ENCODE measurements around the gene CCDC102A. TPM values are rescaled to one million over a fixed set of nuclear protein-coding genes. Genes with fewer than 3 reads are reported as not detected.

CCDC102A gene
- total and polyA plus RNA-seq, 10 of the 15 experiments (the other 5 are each of a cell fraction or from before 2014, with no cell fraction given): 0.03 to 5.9 (median 2.4) TPM

GRCh38 chr16:57572978-57573728, 36.8 kb upstream of the CCDC102A start:
- 69% methylated on average over 10 of the region's 10 CpGs for WGBS (ENCODE audit: insufficient coverage, insufficient replicate concordance, low lambda C conversion rate, missing lambda C conversion rate)
- CTCF ChIA-PET: interaction anchor here (1.2 to 1.3 kb wide), 2 partner anchors 8 to 9 kb away, joined by 3 to 4 read pairs; no protein-coding TSS in a partner anchor
- DNase-seq (ENCODE audit: low read depth, low spot score) (no peak), FAIRE-seq (no peak), ATAC-seq (no peak)
- H3K4me3 ChIP-seq: no peak overlapping the region
- intact Hi-C loops (cut with micrococcal nuclease; ENCODE audit: unreplicated experiment): no loop called here
- peaks cover 5 to 11% of the 10 kb centered on the region in 2 experiments for H3K36me3 ChIP-seq (ENCODE audit: control insufficient read depth in 2 of 2, insufficient read depth in 2 of 2, low read length in 1 of 2)
- RAD21 ChIA-PET (ENCODE audit: unreplicated experiment): interaction anchor here (0.6 to 0.7 kb wide), 4 partner anchors 35 to 925 kb away, joined by 3 to 4 read pairs (median 4); no protein-coding TSS in a partner anchor
- no peaks in the 10 kb centered on the region for H3K4me1 ChIP-seq (ENCODE audit: control insufficient read depth, insufficient read depth, low read length)
- no peaks in the 10 kb centered on the region for H3K27me3 ChIP-seq (replicated peaks in 1 of 2; ENCODE audit: control insufficient read depth in 2 of 2, insufficient read depth in 2 of 2, low read length in 1 of 2)
- no peak for TF ChIP-seq ELK1 (IDR thresholded peaks at IDR 0.05; ENCODE audit: low read depth, low read length)
- no peak for TF ChIP-seq CBX3 (IDR thresholded peaks at IDR 0.05; ENCODE audit: borderline replicate concordance, low read depth)
- no peak for TF ChIP-seq TAF1 (IDR thresholded peaks at IDR 0.05; ENCODE audit: borderline replicate concordance, low read depth, low read length)
- no peaks in the 10 kb centered on the region; the same call in 2 of the 3 replicates for H3K9me3 ChIP-seq (replicated peaks; ENCODE audit: control insufficient read depth, insufficient read depth, low read length)
- SMC1A ChIA-PET (ENCODE audit: uncharacterized antibody, unreplicated experiment): interaction anchor here (0.6 to 5.2 kb wide), 4 partner anchors 18 to 757 kb away, joined by 3 to 54 read pairs (median 3); no protein-coding TSS in a partner anchor
- H2AFZ ChIP-seq (ENCODE audit: control insufficient read depth, low read depth, low read length): no peak overlapping the region
- POLR2A ChIA-PET: interaction anchor here (0.7 kb wide), 1 partner anchor 79 kb away, joined by 4 read pairs; no protein-coding TSS in a partner anchor
- in situ Hi-C loops (cut with MboI): no loop called here
- H3K27ac ChIP-seq (ENCODE audit: control insufficient read depth, insufficient read depth): no peak overlapping the region
- BruUV-seq (replicated peaks): no TSS peak
- H3K79me2 ChIP-seq (ENCODE audit: control insufficient read depth, insufficient read depth, low read length): no peaks in the 10 kb centered on the region
- no peak overlapping the region for H3K4me2 ChIP-seq (ENCODE audit: control insufficient read depth, insufficient read depth)
- H4K20me1 ChIP-seq (ENCODE audit: control insufficient read depth, insufficient read depth): no peaks in the 10 kb centered on the region
- no peak overlapping the region for H3K9ac ChIP-seq (ENCODE audit: control insufficient read depth, insufficient read depth, low read length)

- FAIRE-seq (no peak), DNase-seq (ENCODE audit: low read depth, low spot score) (no peak), ATAC-seq (no peak)
- peaks cover 18 to 19% of the 10 kb centered on the region in 2 experiments for H3K36me3 ChIP-seq (ENCODE audit: control insufficient read depth in 2 of 2, insufficient read depth in 2 of 2, low read length in 1 of 2)
- 79% methylated on average over 9 of the region's 9 CpGs for WGBS (ENCODE audit: insufficient coverage, insufficient replicate concordance, low lambda C conversion rate, missing lambda C conversion rate)
- no peak overlapping the region for H3K4me3 ChIP-seq
- intact Hi-C loops (cut with micrococcal nuclease; ENCODE audit: unreplicated experiment) (no loop called here), in situ Hi-C loops (cut with MboI) (no loop called here)
- H3K79me2 ChIP-seq (ENCODE audit: control insufficient read depth, insufficient read depth, low read length): no peaks in the 10 kb centered on the region
- no peak overlapping the region for H2AFZ ChIP-seq (ENCODE audit: control insufficient read depth, low read depth, low read length)
- ChIA-PET RAD21 (ENCODE audit: unreplicated experiment) (no interaction called here), POLR2A (interaction anchor here (0.6 kb wide), 1 partner anchor 527 kb away, joined by 4 read pairs; no protein-coding TSS in a partner anchor), CTCF (interaction anchor here (1.0 kb wide), 1 partner anchor 14 kb away, joined by 5 read pairs; no protein-coding TSS in a partner anchor), SMC1A (ENCODE audit: uncharacterized antibody, unreplicated experiment) (interaction anchor here (1.1 to 1.2 kb wide), 2 partner anchors 11 to 14 kb away, joined by 3 read pairs; no protein-coding TSS in a partner anchor)
- no peaks in the 10 kb centered on the region; the same call in 2 of the 3 replicates for H3K9me3 ChIP-seq (replicated peaks; ENCODE audit: control insufficient read depth, insufficient read depth, low read length)
- no peaks in the 10 kb centered on the region for H3K27me3 ChIP-seq (replicated peaks in 1 of 2; ENCODE audit: control insufficient read depth in 2 of 2, insufficient read depth in 2 of 2, low read length in 1 of 2)
- no peaks in the 10 kb centered on the region for H3K4me1 ChIP-seq (ENCODE audit: control insufficient read depth, insufficient read depth, low read length)
- BruUV-seq (replicated peaks): no TSS peak
- H3K9ac ChIP-seq (ENCODE audit: control insufficient read depth, insufficient read depth, low read length): no peak overlapping the region
- H3K4me2 ChIP-seq (ENCODE audit: control insufficient read depth, insufficient read depth): no peak overlapping the region
- H3K27ac ChIP-seq (ENCODE audit: control insufficient read depth, insufficient read depth): no peak overlapping the region
- no peaks in the 10 kb centered on the region for H4K20me1 ChIP-seq (ENCODE audit: control insufficient read depth, insufficient read depth)
- no peak for TF ChIP-seq ZNF592 (IDR thresholded peaks at IDR 0.05)
- no peak for TF ChIP-seq SMARCA5 (IDR thresholded peaks at IDR 0.05)
- no peak for TF ChIP-seq ZBTB11 (CRISPR knock-in tag; IDR thresholded peaks at IDR 0.05)
These were observed 34.7 kb upstream of the CCDC102A start for GRCh38 chr16:57571098-57571497.

Data from GM12878 (cell line).